Right lobe of liver (tissue), 6 donors: ENCODE results near the gene CAST. TPM values are rescaled to one million over a fixed set of nuclear protein-coding genes. Genes with fewer than 3 reads are reported as not detected.

ENCODE experiments used
- ATAC-seq, 4 donors: fragments of 200-7000 bp; cut with Tn5 transposase; one replicate each; pipeline ENCODE4 v1.9.1; 2020; ENCODE audit warnings: mild to moderate bottlenecking in 4 of 4, moderate library complexity in 4 of 4
- DNase-seq, 3 donors: peaks; one replicate each; pipeline ENCODE4 v3.0.0-alpha.2; 2020
- H3K27ac ChIP-seq, 3 donors: fragments of 200-600 bp; one replicate each; pipeline ENCODE4 v1.8.0; 2022
- H3K27me3 ChIP-seq, 2 donors: fragments of 200-600 bp; one replicate each; pipeline ENCODE4 v1.8.0; 2022
- H3K36me3 ChIP-seq, 4 donors: fragments of 200-600 bp; sonication (generic) in 1 of 4; one replicate each; pipeline versions ENCODE4 v1.5.1 to v1.8.0; 2017 to 2022; ENCODE audit warnings: control low read depth in 1 of 4
- H3K4me1 ChIP-seq, 4 donors: fragments of 200-600 bp; sonication (generic) in 1 of 4; one replicate each; pipeline versions ENCODE4 v1.5.1 to v1.8.0; 2017 to 2022; ENCODE audit warnings: control low read depth in 1 of 4
- H3K4me3 ChIP-seq, 3 donors: fragments of 200-600 bp; one replicate each; pipeline ENCODE4 v1.8.0; 2022
- H3K9me3 ChIP-seq, 4 donors: fragments of 200-600 bp; sonication (generic) in 1 of 4; one replicate each; pipeline versions ENCODE4 v1.5.1 to v1.8.0; 2017 to 2022; ENCODE audit warnings: control low read depth in 1 of 4
- CTCF ChIP-seq, 4 donors: fragments of 200-600 bp in 3 of 4; fragments of 450-650 bp in 1 of 4; IDR thresholded peaks; one replicate each; pipeline versions ENCODE4 v1.5.1 to v1.8.0; 2016 to 2022; ENCODE audit warnings: antibody characterized with exemption in 4 of 4, mild to moderate bottlenecking in 2 of 4
- POLR2A ChIP-seq: fragments of 450-650 bp; IDR thresholded peaks from one replicate; pipeline ENCODE4 v1.6.1; 2017; ENCODE audit warnings: antibody characterized with exemption, mild to moderate bottlenecking
- WGBS: methylation state at CpG from one replicate; pipeline ENCODE4 v1.1.6; 2018; ENCODE audit warnings: low coverage, low lambda C conversion rate; ENCODE audit not compliant: insufficient coverage; ENCODE audit errors: missing lambda C conversion rate; 5-methylcytosine and 5-hydroxymethylcytosine counted together
- intact Hi-C, 2 donors: fragments of 100-400 bp; cut with DNase I; formaldehyde crosslinking; loops; one replicate each; pipeline versions ENCODE4 v1.11.2 to v1.14.1; 2022
- total RNA-seq, 6 experiments: library from RNA; depleted of rRNA in 2 of 6; stranded (reverse); fragments of >200 nt in 2 of 6; fragmentation: NEBNext Ultra II Directional in 3 of 6; extraction: Animal tissue kit (Norgen Biotek cat#: 25700) in 3 of 6; gene quantifications; one replicate each; pipeline versions ENCODE4 v1.1.0 to v1.2.4, GENCODE V29; 2016 to 2023
- donor health status: DM: no; HTN: yes; CAD: no.
- donor health status: DM: no; HTN: no; CAD: no.
- donor health status: DM: no; HTN: no; CAD: no.
- donor health status: DM: no; HTN: yes; CAD: no.
- donor health status: DM: no; HTN: yes; CAD: no.

Gene CAST
- total RNA-seq, 6 experiments from 2014 or later = 86.8 to 187 (median 123) TPM

- ATAC-seq = peak in 2 of 4 donors; percentile 16 to 33
- H3K27ac ChIP-seq = peak overlapping the region in 2 of 3 donors; percentile 26 to 84
These were observed 35.2 kb upstream of the CAST start for GRCh38 chr5:96626956-96627355.

GRCh38 chr5:96627792-96628398 lies 34.3 kb upstream of the CAST start:
- WGBS = 30% methylated on average over 2 of the region's 2 CpGs
- H3K36me3 ChIP-seq = no peaks in the 10 kb centered on the region
- ATAC-seq (peak; percentile 88 to 97 (median 91)), DNase-seq (no peak)
- peak overlapping the region; percentile 5 to 27 (median 26) for H3K4me3 ChIP-seq
- peak overlapping the region in 2 of 3 donors; percentile 26 to 84 for H3K27ac ChIP-seq
- H3K4me1 ChIP-seq = no peaks in the 10 kb centered on the region
- TF ChIP-seq CTCF (IDR thresholded peaks at IDR 0.05) = no peak
- no peak for TF ChIP-seq POLR2A
- H3K27me3 ChIP-seq = no peaks in the 10 kb centered on the region
- H3K9me3 ChIP-seq = no peaks in the 10 kb centered on the region
- intact Hi-C loops = loop anchor here in 1 of 2 donors (10.0 kb wide), 1 partner anchor 57 kb away; no protein-coding TSS in a partner anchor

More at GRCh38 chr5:96626956-96627355, 35.2 kb upstream of the CAST start:
- no peaks in the 10 kb centered on the region for H3K4me1 ChIP-seq
- no peaks in the 10 kb centered on the region for H3K9me3 ChIP-seq
- DNase-seq = no peak
- H3K36me3 ChIP-seq = no peaks in the 10 kb centered on the region
- no peaks in the 10 kb centered on the region for H3K27me3 ChIP-seq
- intact Hi-C loops = loop anchor here in 1 of 2 donors (10.0 kb wide), 1 partner anchor 58 kb away; no protein-coding TSS in a partner anchor
- WGBS = 85% methylated on average over 2 of the region's 2 CpGs
- no peak overlapping the region for H3K4me3 ChIP-seq
- no peak for TF ChIP-seq CTCF (IDR thresholded peaks at IDR 0.05)
- no peak for TF ChIP-seq POLR2A

- 67% methylated on average over 3 of the region's 3 CpGs for WGBS
- peak overlapping the region in 1 of 3 donors; percentile 84 for H3K27ac ChIP-seq
- no peak for ATAC-seq
These were observed 33.8 kb upstream of the CAST start for GRCh38 chr5:96628406-96628805.

DNA sequence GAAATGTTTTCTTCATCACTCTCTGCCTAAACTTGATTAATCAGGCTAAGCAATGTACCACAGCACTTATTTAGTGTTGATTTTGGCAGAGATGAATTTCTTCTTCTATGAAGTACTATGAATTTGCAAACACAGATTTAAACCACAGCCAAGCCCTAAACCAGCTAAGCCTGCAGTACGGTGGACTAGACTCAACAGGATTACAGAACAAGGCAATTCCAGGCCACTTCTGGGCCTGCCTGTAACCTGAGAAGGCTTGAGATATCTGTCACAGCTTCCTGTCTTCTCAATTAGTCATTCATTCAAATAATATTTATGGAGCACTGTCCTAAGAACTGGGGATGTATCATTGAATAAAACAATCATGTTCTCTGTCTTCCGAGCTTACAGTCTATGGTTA lies 32.4 kb upstream of the CAST start:
- Histone ChIP-seq H3K27me3 (no peaks in the 10 kb centered on the region), H3K27ac (no peak overlapping the region), H3K4me1 (no peaks in the 10 kb centered on the region), H3K4me3 (no peak overlapping the region), H3K9me3 (no peaks in the 10 kb centered on the region), H3K36me3 (no peaks in the 10 kb centered on the region)
- ATAC-seq (no peak), DNase-seq (no peak)
- 82% methylated on average over 2 of the region's 2 CpGs for WGBS
- TF ChIP-seq POLR2A (no peak), CTCF (IDR thresholded peaks at IDR 0.05) (no peak)
- intact Hi-C loops = loop anchor here in 1 of 2 donors (10.0 kb wide), 1 partner anchor 55 kb away; no protein-coding TSS in a partner anchor

More at GRCh38 chr5:96628406-96628805, 33.8 kb upstream of the CAST start:
- no peaks in the 10 kb centered on the region for H3K36me3 ChIP-seq
- H3K4me1 ChIP-seq = no peaks in the 10 kb centered on the region
- no peak overlapping the region for H3K4me3 ChIP-seq
- TF ChIP-seq POLR2A (no peak), CTCF (IDR thresholded peaks at IDR 0.05) (no peak)
- H3K9me3 ChIP-seq = no peaks in the 10 kb centered on the region
- intact Hi-C loops = loop anchor here in 1 of 2 donors (10.0 kb wide), 1 partner anchor 56 kb away; no protein-coding TSS in a partner anchor
- no peaks in the 10 kb centered on the region for H3K27me3 ChIP-seq
- DNase-seq = no peak
